GM19099 (cell line): Measurements from ENCODE around the gene EPHA1.

Experiments used
- POLR2A ChIP-seq: IDR thresholded peaks from 3 replicates; pipeline ENCODE4 v1.6.1; 2011; ENCODE audit warnings: low read depth; ENCODE audit not compliant: insufficient read length; ENCODE audit errors: extremely low read depth

EPHA1 gene

GRCh38 chr7:143439866-143440265, 31.2 kb upstream of the EPHA1 start:
- TF ChIP-seq POLR2A, result no peak

GRCh38 chr7:143437578-143437977, 28.9 kb upstream of the EPHA1 start:
- no peak for TF ChIP-seq POLR2A

- TF ChIP-seq POLR2A, result no peak
Measured at GRCh38 chr7:143436325-143436946, 27.8 kb upstream of the EPHA1 start.

GRCh38 chr7:143435266-143435665, 26.6 kb upstream of the EPHA1 start:
- TF ChIP-seq POLR2A, result no peak

GRCh38 chr7:143434660-143435059, 26.0 kb upstream of the EPHA1 start:
- no peak for TF ChIP-seq POLR2A

- no peak for TF ChIP-seq POLR2A
Measured at GRCh38 chr7:143433759-143434158, 25.1 kb upstream of the EPHA1 start.

- TF ChIP-seq POLR2A, result no peak
Measured at GRCh38 chr7:143431109-143431508, 22.5 kb upstream of the EPHA1 start.

GRCh38 chr7:143429770-143430698, 21.4 kb upstream of the EPHA1 start:
- no peak for TF ChIP-seq POLR2A

- no peak for TF ChIP-seq POLR2A
Measured at GRCh38 chr7:143426479-143427142, 18.0 kb upstream of the EPHA1 start.

- TF ChIP-seq POLR2A, result no peak
Measured at GRCh38 chr7:143422033-143422432, 13.4 kb upstream of the EPHA1 start.

GRCh38 chr7:143419880-143420279, 11.2 kb upstream of the EPHA1 start:
- no peak for TF ChIP-seq POLR2A

- TF ChIP-seq POLR2A, result no peak
Measured at GRCh38 chr7:143418681-143419458, 10.2 kb upstream of the EPHA1 start.

- no peak for TF ChIP-seq POLR2A
Measured at GRCh38 chr7:143417734-143418383, 9.2 kb upstream of the EPHA1 start.

- no peak for TF ChIP-seq POLR2A
Measured at GRCh38 chr7:143416565-143417149, 8.0 kb upstream of the EPHA1 start.
